AG20443 (cell line): Measurements from ENCODE around the gene AMDHD2.
"Not testable (repeated sequence)": the region's sequence is repeated elsewhere in the genome, so short reads cannot be mapped to it uniquely, and the experiment has no call there.

Experiments used
- DNase-seq: peaks from one replicate; pipeline ENCODE4 v3.0.0; 2012; ENCODE audit warnings: low spot score, mixed read lengths

AMDHD2 gene

GRCh38 chr16:2533912-2534311 is 13.7 kb downstream of the AMDHD2 start:
- no peak for DNase-seq

GRCh38 chr16:2534335-2534734 is 14.2 kb downstream of the AMDHD2 start:
- DNase-seq = not testable (repeated sequence)

- DNase-seq = peak; percentile 71
These were observed 15.4 kb downstream of the AMDHD2 start for GRCh38 chr16:2535625-2536013.

- peak; percentile 96 for DNase-seq
These were observed 17.5 kb downstream of the AMDHD2 start, which contains the start of gene PDPK1 for GRCh38 chr16:2537451-2538379. Gene PDPK1 (plus strand): TSS chr16:2538021. CDS start chr16:2538113, 92 bp downstream.

GRCh38 chr16:2539192-2539844 is 19.1 kb downstream of the AMDHD2 start:
- DNase-seq = not testable (repeated sequence)

- DNase-seq = not testable (repeated sequence)
These were observed 19.8 kb downstream of the AMDHD2 start for GRCh38 chr16:2539845-2540458.

GRCh38 chr16:2540912-2541311 is 20.7 kb downstream of the AMDHD2 start:
- DNase-seq = not testable (repeated sequence)

- not testable (repeated sequence) for DNase-seq
These were observed 21.2 kb downstream of the AMDHD2 start for GRCh38 chr16:2541409-2541808.

GRCh38 chr16:2543771-2544170 is 23.6 kb downstream of the AMDHD2 start:
- not testable (repeated sequence) for DNase-seq

- not testable (repeated sequence) for DNase-seq
These were observed 30.2 kb downstream of the AMDHD2 start for GRCh38 chr16:2550283-2550878.

- not testable (repeated sequence) for DNase-seq
These were observed 31.3 kb downstream of the AMDHD2 start for GRCh38 chr16:2551420-2551889.

GRCh38 chr16:2554709-2555425 is 34.7 kb downstream of the AMDHD2 start:
- not testable (repeated sequence) for DNase-seq

GRCh38 chr16:2557150-2557549 is 37.0 kb downstream of the AMDHD2 start:
- DNase-seq = not testable (repeated sequence)

- not testable (repeated sequence) for DNase-seq
These were observed 40.1 kb downstream of the AMDHD2 start for GRCh38 chr16:2560131-2560797.

GRCh38 chr16:2560798-2561133 is 40.6 kb downstream of the AMDHD2 start:
- DNase-seq = not testable (repeated sequence)

- DNase-seq = not testable (repeated sequence)
These were observed 47.3 kb downstream of the AMDHD2 start for GRCh38 chr16:2567506-2567905.

- DNase-seq = not testable (repeated sequence)
These were observed 48.4 kb downstream of the AMDHD2 start for GRCh38 chr16:2568573-2568972.

GRCh38 chr16:2572704-2573103 is 52.5 kb downstream of the AMDHD2 start:
- DNase-seq = not testable (repeated sequence)

- DNase-seq = not testable (repeated sequence)
These were observed 55.7 kb downstream of the AMDHD2 start for GRCh38 chr16:2575839-2576238.

- DNase-seq = not testable (repeated sequence)
These were observed 56.9 kb downstream of the AMDHD2 start for GRCh38 chr16:2577044-2577443.

GRCh38 chr16:2578905-2579304 is 58.7 kb downstream of the AMDHD2 start:
- DNase-seq = not testable (repeated sequence)
